ENCODE data around the gene MVB12A. TPM values are rescaled to one million over a fixed set of nuclear protein-coding genes. Genes with fewer than 3 reads are reported as not detected.

MVB12A gene
- total and polyA plus RNA-seq, 9 of the 15 experiments (the other 6 are each of a cell fraction or from before 2014, with no cell fraction given) = 1.2 to 46.2 (median 22.4) TPM

DNA sequence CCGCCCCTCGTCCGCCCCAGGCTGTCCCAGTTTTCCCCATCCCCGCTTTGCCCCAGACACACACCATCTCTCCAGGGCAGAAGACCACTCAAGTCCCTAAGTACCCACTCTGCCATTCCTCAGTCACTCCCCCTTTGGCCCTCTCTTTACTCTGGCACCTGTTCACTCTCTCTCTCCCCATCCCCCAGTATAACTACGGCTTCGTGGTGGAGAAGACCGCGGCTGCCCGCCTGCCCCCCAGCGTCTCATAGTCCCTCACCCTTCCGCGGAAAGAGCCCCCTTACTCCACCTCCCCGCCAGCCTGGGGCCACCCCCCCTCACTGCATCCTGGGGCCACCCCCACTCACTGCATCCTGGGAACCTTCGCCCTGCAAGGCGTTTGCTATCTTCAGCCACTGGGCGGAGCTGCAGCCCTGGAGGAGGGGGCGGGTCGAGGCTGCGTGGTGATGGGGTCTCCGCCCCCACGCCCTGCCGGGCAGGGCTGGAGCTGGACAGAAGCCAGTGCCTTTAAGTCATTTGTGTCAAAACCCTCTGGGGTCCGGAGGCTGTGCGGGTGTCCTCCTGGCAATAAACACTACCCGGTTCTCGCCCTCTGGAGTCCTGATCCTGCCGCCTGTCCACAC, 5.0 kb downstream of the MVB12A start:
- Histone ChIP-seq H4K20me1 (replicated peaks; ENCODE audit: control insufficient read depth, insufficient read depth, low read length) (no peaks in the 10 kb centered on the region), H3K9me1 (ENCODE audit: control insufficient read depth, insufficient read depth, low read length) (no peaks in the 10 kb centered on the region), H3K27me3 (ENCODE audit: control insufficient read depth in 2 of 2, insufficient read depth in 2 of 2, low read length in 2 of 2) (no peaks in the 10 kb centered on the region), H3K36me3 (ENCODE audit: control insufficient read depth, insufficient read depth, low read length) (0 out of 3 replicates have a peak, but pooled peaks cover 4% of the 10 kb centered on the region), H3K27ac (ENCODE audit: extremely low read depth, low read depth, low read length) (no peak overlapping the region), H3K4me3 (no peak overlapping the region), H3K4me2 (ENCODE audit: insufficient read depth, low read length) (peak overlapping the region; percentile 52), H3K9me3 (replicated peaks; ENCODE audit: control insufficient read depth, insufficient read depth, low read depth, low read length) (no peaks in the 10 kb centered on the region), H3K9ac (ENCODE audit: insufficient read depth in 1 of 2, low read depth in 2 of 2, low read length in 2 of 2) (peak overlapping the region in 1 of 2 experiments; percentile 64; a peak in 1 of 4 replicates), H3K79me2 (ENCODE audit: control insufficient read depth, insufficient read depth, low read length) (peaks cover 6% of the 10 kb centered on the region; the same call in 2 of the 3 replicates), H2AFZ (ENCODE audit: low read depth, low read length) (no peak overlapping the region), H3K4me1 (replicated peaks in 1 of 2; ENCODE audit: control insufficient read depth in 2 of 2, insufficient read depth in 2 of 2, low read length in 2 of 2) (peaks cover 3 to 36% of the 10 kb centered on the region in 2 experiments; a peak in 3 of 5 replicates)
- BruUV-seq (replicated peaks) = no TSS peak
- FAIRE-seq = peak; percentile 93
- 19% methylated on average over 15 of the region's 27 CpGs for WGBS (ENCODE audit: insufficient coverage, low coverage, missing lambda C conversion rate)
- CTCF ChIA-PET (ENCODE audit: low intra/inter-chr PET ratio) = interaction anchor here (0.6 to 1.1 kb wide), 2 partner anchors 9 to 72 kb away, joined by 3 to 5 read pairs; no protein-coding TSS in a partner anchor
- in situ Hi-C loops (cut with MboI) = no loop called here
- peak; percentile 90 to 96 (median 92) for DNase-seq (ENCODE audit: extremely low read depth in 1 of 4, low spot score in 3 of 4)
- peak; percentile 97 for ATAC-seq
- POLR2A ChIA-PET = interaction anchor here (0.6 kb wide), 1 partner anchor 436 kb away, joined by 3 read pairs; no protein-coding TSS in a partner anchor
- intact Hi-C loops (cut with micrococcal nuclease) = no loop called here
- TF ChIP-seq ARNT (IDR thresholded peaks at IDR 0.05) (peak in 1 of 2 experiments; percentile 39; a peak in 1 of 4 replicates), POLR3G (IDR thresholded peaks at IDR 0.05; ENCODE audit: extremely low read depth, insufficient read length, insufficient replicate concordance) (no peak), XRCC5 (IDR thresholded peaks at IDR 0.05; ENCODE audit: low read depth, low read length) (0 out of 2 replicates have a peak, but pooled peaks have one; percentile 69), CBFA2T3 (IDR thresholded peaks at IDR 0.05) (0 out of 2 replicates have a peak, but pooled peaks have one; percentile 4), KHSRP (IDR thresholded peaks at IDR 0.05) (no peak), ZNF316 (IDR thresholded peaks at IDR 0.05) (no peak), HEY1 (CRISPR knock-in tag; IDR thresholded peaks at IDR 0.05; ENCODE audit: borderline replicate concordance) (no peak), MLLT1 (IDR thresholded peaks at IDR 0.05) (no peak), ZNF174 (CRISPR knock-in tag; IDR thresholded peaks at IDR 0.05) (no peak), EWSR1 (IDR thresholded peaks at IDR 0.05; ENCODE audit: borderline replicate concordance, low read depth, partially characterized antibody) (no peak), ARID2 (IDR thresholded peaks at IDR 0.05) (0 out of 2 replicates have a peak, but pooled peaks have one; percentile 39), POLR2G (IDR thresholded peaks at IDR 0.05; ENCODE audit: low read depth, low read length) (peak; percentile 67), ZNF165 (CRISPR knock-in tag; IDR thresholded peaks at IDR 0.05; ENCODE audit: borderline replicate concordance) (no peak), MCM7 (IDR thresholded peaks at IDR 0.05) (no peak), MTA3 (IDR thresholded peaks at IDR 0.05; ENCODE audit: borderline replicate concordance) (0 out of 2 replicates have a peak, but pooled peaks have one; percentile 42), SMAD4 (CRISPR knock-in tag; conservative IDR thresholded peaks at IDR 0.05) (0 out of 2 replicates have a peak, but pooled peaks have one; percentile 14), NRF1 (conservative IDR thresholded peaks at IDR 0.05 in 1 of 2, IDR thresholded peaks at IDR 0.05 in 1 of 2) (peak; percentile 50 to 65), CBFA2T2 (conservative IDR thresholded peaks at IDR 0.05) (no peak)
- TF ChIP-seq, protein P1, sequence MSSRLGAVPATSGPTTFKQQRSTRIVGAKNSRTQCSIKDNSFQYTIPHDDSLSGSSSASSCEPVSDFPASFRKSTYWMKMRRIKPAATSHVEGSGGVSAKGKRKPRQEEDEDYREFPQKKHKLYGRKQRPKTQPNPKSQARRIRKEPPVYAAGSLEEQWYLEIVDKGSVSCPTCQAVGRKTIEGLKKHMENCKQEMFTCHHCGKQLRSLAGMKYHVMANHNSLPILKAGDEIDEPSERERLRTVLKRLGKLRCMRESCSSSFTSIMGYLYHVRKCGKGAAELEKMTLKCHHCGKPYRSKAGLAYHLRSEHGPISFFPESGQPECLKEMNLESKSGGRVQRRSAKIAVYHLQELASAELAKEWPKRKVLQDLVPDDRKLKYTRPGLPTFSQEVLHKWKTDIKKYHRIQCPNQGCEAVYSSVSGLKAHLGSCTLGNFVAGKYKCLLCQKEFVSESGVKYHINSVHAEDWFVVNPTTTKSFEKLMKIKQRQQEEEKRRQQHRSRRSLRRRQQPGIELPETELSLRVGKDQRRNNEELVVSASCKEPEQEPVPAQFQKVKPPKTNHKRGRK (tag; IDR thresholded peaks at IDR 0.05) = no peak
- TF ChIP-seq, protein P2, sequence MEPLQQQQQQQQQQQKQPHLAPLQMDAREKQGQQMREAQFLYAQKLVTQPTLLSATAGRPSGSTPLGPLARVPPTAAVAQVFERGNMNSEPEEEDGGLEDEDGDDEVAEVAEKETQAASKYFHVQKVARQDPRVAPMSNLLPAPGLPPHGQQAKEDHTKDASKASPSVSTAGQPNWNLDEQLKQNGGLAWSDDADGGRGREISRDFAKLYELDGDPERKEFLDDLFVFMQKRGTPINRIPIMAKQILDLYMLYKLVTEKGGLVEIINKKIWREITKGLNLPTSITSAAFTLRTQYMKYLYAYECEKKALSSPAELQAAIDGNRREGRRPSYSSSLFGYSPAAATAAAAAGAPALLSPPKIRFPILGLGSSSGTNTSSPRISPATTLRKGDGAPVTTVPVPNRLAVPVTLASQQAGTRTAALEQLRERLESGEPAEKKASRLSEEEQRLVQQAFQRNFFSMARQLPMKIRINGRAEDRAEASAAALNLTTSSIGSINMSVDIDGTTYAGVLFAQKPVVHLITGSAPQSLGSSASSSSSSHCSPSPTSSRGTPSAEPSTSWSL (CRISPR knock-in tag; IDR thresholded peaks at IDR 0.05; ENCODE audit: borderline replicate concordance) = no peak
